Measurements from ENCODE around the gene TMEM114.
A peak's percentile ranks its signal among the peaks of the same experiment; 100 is the strongest.
"Not testable (repeated sequence)": the region's sequence is repeated elsewhere in the genome, so short reads cannot be mapped to it uniquely, and the experiment has no call there.

Gene TMEM114

DNA sequence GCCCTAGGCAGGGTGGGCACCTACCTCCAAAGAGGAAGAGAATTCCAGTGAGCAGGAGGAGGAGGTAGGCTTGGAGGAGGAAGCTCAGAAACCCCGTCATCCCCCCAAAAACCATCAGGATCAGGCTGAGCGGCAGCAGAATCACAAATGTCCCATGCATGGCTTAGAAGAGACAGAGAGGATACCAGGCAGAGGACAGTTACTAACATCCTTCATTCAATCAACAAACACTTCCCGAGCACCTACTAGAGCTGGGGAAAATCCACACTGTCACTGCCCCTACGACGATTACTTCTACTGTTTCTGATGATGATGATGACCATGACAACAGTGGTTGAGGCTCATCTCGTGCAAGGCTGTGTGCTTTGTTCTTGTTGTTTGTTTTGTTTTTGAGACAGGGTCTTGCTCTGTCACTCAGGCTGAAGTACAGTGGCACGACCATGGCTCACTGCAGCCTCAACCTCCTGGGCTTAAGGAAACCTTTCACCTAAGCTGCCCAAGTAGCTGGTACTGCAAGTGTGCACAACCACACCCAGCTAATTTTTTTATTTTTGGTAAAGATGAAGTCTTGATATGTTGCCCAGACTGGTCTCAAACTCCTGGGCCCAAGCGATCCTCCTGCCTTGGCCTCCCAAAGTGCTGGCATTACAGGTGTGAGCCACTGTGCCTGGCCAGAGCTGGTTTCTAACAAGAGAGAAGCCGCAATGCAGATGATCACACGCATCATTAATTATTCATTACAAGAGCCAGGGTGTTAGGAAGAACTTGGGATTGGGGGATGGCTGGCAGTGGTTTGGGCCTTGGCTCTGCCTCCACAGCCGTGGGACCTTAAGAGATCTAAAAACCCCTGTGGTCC, 18.0 kb downstream of the TMEM114 start:
- no peak for DNase-seq

DNA sequence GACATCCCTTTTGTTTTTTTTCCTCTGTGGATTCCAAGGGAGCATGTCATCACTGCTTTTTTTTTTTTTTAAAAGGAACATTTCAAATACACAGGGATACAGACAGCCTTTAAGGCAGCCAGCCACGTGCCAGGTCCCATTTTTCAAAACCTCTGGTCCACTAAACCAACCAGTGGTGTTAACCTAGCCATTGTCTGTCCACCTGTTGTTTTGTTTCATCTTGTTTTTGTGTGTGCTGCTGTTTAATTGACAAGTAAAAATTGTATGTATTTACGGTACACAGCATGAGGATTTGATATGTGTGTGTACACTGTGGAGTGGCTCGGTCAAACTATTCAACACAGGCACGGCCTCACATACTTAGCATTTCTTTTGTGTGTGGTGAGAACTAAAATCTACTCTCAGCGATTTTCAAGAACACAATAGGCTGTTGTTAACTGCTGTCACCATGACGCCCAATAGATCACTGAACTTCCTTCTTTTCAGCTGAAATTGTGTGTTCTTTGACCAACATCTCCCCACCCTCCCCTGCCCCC, 19.2 kb downstream of the TMEM114 start:
- DNase-seq: no peak

- DNase-seq: not testable (repeated sequence)
Measured at GRCh38 chr16:8570393-8570792, 19.9 kb downstream of the TMEM114 start.

- DNase-seq: no peak
Measured at GRCh38 chr16:8569650-8570346, 20.5 kb downstream of the TMEM114 start.

DNA sequence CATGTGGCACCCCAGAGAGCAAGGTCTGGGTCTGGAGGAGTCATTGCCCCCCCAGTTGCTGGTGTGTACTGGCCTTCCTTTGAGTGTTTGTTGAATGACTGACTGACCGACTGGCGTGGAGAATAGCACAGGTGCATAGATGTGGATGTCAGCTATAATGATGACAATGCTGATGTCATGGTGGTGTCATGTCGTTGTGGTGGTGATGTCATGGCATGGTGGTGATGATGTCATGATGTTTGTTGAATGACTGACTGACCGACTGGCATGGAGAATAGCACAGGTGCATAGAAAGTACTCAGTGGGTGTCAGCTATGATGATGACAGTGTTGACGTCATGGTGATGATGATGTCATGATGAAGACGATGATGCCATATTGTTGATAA, 22.1 kb downstream of the TMEM114 start:
- no peak for DNase-seq

GRCh38 chr16:8567355-8568230, 22.7 kb downstream of the TMEM114 start:
- peak; percentile 67 for DNase-seq

- DNase-seq: no peak
Measured at GRCh38 chr16:8565498-8565897, 24.8 kb downstream of the TMEM114 start.

GRCh38 chr16:8564934-8565345, 25.4 kb downstream of the TMEM114 start:
- no peak for DNase-seq

DNA sequence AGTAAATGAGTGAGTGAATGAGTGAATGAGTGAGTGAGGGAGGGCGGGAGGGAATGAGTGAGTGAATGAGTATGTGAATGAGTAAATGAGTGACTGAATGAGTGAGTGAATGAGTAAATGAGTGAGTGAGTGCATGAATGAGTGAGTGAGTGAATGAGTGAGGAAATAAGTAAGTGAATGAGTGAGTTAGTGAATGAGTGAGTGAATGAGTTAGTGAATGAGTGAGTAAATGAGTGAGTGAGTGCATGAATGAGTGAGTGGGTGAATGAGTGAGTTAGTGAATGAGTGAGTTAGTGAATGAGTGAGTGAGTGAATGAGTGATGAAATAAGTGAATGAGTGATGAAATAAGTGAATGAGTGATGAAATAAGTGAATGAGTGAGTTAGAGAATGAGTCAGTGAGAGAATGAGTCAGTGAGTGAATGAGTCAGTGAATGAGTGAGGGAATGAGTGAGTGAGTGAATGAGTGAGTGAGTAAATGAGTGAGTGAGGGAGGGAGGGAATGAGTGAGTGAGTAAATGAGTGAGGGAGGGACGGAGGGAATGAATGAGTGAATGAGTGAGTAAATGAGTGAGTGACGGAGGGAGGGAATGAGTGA, 26.3 kb downstream of the TMEM114 start:
- not testable (repeated sequence) for DNase-seq

GRCh38 chr16:8561496-8561895, 28.8 kb downstream of the TMEM114 start:
- DNase-seq: no peak

DNA sequence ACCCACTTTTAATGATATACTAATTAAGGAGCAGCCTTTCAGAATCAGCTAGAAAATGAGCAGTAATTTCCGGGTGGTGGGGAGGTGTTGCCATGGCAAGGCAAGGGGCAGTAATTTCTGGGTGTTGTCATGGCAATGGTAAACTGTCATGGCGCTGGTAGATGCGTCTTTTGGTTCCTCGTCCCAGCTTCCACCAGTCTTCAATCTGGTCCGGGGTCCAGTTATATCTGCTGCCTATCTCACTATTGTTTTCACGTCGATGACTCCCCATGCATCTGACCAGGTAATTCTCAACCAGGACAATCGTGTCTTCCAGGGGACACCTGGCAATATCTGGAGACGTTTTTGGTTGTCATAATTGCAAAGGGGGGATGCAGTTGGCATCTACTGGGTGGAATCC, 34.9 kb downstream of the TMEM114 start:
- DNase-seq: no peak

DNA sequence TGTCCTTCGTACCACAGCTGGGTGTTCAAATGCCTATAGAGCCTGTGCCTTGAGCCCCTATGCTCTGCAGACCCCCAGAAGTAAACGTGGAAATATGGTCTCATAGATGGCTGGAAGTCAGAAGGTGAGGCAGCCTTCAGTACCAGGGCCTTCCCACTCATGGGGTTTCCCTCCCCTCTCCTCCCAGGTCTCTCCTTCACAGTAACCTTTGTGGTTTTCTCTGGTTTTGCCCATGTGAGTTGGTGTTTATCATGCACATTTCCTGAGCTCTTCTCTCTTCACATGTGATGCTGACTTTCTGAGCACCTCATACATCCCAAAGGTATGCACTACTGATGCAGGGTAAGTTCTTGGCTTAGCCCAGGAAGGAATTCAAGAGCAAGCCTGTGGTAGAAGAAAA, 35.4 kb downstream of the TMEM114 start:
- no peak for DNase-seq

DNA sequence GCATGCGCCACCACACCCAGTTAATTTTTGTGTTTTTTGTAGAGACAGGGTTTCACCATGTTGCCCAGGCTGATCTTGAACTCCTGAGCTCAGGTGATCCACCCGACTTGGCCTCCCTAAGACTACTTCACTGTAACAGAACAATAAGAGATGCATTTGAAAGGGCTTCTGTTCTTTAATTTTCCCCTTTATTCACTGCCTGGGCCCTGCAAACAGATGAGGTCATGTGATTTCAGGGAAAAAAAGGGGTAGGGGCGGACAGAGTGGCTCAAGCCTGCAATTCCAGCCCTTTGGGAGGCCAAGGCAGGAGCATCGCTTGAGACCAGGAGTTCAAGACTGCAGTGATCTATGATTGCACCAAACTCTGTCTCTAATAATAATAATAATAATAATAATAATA, 36.3 kb downstream of the TMEM114 start:
- DNase-seq: no peak

GRCh38 chr16:8552487-8553221, 37.7 kb downstream of the TMEM114 start:
- DNase-seq: no peak

DNA sequence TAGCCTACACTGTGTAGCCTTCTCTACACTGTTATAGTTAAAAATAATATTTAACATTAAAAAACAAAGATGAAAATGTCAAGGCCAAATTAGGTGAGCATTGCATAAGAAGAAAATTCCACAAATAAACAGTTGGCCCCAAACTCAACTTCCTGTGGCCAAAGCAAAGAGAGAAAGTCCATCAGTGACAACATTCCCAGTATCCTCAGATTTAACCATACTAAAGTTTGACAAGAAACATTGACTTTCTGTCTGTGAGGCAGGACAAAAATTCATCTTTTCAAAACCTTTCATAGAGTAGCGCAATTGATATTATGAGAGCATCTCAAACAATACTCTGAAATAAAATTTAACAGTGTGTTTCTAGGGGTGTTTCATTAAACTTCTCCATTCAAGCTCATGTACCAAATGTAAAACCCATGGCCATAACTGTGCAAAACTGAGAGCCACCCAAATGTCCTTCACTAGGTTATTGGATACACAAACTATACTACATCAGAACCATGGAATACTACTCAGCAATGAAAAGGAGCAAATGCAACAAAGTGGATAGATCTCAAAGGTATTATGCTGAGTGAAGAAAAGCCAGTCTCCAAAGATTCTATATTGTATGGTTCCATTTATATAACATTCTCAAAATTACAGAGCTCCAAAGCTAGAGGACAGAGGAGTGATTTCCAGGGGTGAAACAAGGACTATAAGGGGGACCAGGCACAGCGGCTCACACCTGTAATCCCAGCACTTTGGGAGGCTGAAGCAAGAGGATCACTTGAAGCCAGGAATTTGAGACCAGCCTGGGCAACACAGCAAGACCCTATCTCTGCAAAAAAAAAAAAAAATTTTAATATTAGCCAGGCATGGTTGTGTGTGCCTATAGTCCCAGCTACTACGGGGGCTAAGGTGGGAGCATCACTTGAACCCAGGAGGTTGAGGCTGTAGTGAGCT, 38.7 kb downstream of the TMEM114 start:
- DNase-seq: no peak

DNA sequence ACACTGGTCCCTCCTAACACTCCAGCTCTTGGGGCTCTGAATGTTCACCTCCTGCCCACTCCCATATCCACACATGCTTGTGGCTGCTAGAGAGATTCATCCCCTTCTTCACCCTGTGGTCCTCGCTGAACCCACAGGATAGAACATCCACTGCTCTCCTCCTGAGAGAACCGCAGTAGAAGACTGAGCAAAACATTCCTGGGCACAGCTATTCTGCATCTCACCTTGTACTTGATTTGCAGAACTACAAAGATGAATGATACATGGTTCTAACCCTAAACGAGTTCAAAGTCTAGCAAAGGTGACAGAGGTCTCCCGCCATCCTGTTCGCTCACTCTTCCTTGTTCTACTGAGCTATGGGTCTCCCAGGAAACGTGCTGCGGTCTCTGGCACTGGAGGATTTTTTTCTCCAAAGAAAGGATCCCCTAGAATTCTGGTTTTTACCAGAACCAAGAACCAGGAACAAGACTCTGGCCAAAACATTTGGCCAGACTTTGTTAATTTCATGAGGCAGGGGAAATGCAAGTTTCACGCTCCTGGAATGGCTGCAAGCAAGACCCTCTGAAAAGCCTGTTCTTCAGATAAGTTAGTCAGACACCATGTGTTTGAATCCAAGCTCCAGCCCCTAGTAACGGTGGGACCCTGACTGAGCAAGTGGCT, 39.5 kb downstream of the TMEM114 start:
- DNase-seq: no peak

GRCh38 chr16:8549843-8550412, 40.4 kb downstream of the TMEM114 start:
- DNase-seq: no peak

GRCh38 chr16:8548166-8548565, 42.1 kb downstream of the TMEM114 start:
- DNase-seq: no peak

GRCh38 chr16:8547762-8548161, 42.5 kb downstream of the TMEM114 start:
- no peak for DNase-seq

- no peak for DNase-seq
Measured at GRCh38 chr16:8544406-8544805, 45.9 kb downstream of the TMEM114 start.

All from activated gamma-delta T cell treated with Interleukin-2 at 50 U/mL for 16 hours (primary cell).